A549 (cell line): Measurements from ENCODE around the gene SFXN3.
A peak's percentile ranks its signal among the peaks of the same experiment; 100 is the strongest.

Experiments used
- CEBPB ChIP-seq, 2 experiments: fragments of >200 bp in 1 of 2; sonication (Bioruptor Twin) in 1 of 2; formaldehyde crosslinking in 1 of 2; IDR thresholded peaks; 2 replicates each; pipeline ENCODE4 v1.6.1; 2012 to 2016
- RAD21 ChIP-seq, 2 experiments: fragments of >200 bp in 1 of 2; sonication (Bioruptor Twin) in 1 of 2; formaldehyde crosslinking in 1 of 2; IDR thresholded peaks in 1 of 2; conservative IDR thresholded peaks in 1 of 2; 2 replicates in 1 of 2; 3 replicates in 1 of 2; pipeline ENCODE4 v1.6.1; 2012 to 2018; ENCODE audit warnings: inconsistent platforms in 1 of 2
- SMC3 ChIP-seq: fragments of >200 bp; sonication (Bioruptor Twin); formaldehyde crosslinking; IDR thresholded peaks from 3 replicates; pipeline ENCODE4 v1.6.1; 2018; ENCODE audit warnings: inconsistent platforms
- TF ChIP-seq, protein P1 (sequence below): fragments of >200 bp; sonication (Bioruptor Twin); formaldehyde crosslinking; IDR thresholded peaks from 3 replicates; pipeline ENCODE4 v1.5.1; 2016

DNA sequence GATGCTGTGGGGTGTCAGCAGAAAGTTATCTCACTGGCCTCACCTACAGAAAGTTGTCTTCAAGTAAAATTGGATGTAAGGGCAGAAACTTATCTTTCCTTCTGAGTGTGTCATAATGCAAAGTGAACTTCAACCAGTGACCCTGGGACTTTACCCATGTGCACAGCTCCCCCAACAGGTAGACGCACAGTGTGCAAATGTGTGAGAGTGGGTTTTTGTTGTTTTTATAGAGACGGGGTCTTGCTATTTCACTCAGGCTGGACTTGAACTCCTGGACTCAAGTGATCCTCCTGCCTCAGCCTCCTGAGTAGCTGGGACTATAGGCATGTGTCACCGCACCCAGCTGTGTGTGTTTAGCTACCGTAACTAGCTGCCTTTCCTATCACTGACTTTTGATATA is 24.4 kb downstream of the SFXN3 start:
- TF ChIP-seq, protein P1, sequence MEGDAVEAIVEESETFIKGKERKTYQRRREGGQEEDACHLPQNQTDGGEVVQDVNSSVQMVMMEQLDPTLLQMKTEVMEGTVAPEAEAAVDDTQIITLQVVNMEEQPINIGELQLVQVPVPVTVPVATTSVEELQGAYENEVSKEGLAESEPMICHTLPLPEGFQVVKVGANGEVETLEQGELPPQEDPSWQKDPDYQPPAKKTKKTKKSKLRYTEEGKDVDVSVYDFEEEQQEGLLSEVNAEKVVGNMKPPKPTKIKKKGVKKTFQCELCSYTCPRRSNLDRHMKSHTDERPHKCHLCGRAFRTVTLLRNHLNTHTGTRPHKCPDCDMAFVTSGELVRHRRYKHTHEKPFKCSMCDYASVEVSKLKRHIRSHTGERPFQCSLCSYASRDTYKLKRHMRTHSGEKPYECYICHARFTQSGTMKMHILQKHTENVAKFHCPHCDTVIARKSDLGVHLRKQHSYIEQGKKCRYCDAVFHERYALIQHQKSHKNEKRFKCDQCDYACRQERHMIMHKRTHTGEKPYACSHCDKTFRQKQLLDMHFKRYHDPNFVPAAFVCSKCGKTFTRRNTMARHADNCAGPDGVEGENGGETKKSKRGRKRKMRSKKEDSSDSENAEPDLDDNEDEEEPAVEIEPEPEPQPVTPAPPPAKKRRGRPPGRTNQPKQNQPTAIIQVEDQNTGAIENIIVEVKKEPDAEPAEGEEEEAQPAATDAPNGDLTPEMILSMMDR, result no peak; the same call in 2 of the 3 replicates
- TF ChIP-seq CEBPB (IDR thresholded peaks at IDR 0.05), result no peak
- TF ChIP-seq RAD21 (conservative IDR thresholded peaks at IDR 0.05 in 1 of 2, IDR thresholded peaks at IDR 0.05 in 1 of 2), result 0 out of 5 replicates have a peak, but pooled peaks of 1 of the 2 experiments have one; percentile 18
- no peak for TF ChIP-seq SMC3
